Activated CD4-positive, alpha-beta T cell treated with anti-CD3 and anti-CD28 coated beads for 36 hours (primary cell): ENCODE results near the gene PRKCE. TPM values are rescaled to one million over a fixed set of nuclear protein-coding genes. Genes with fewer than 3 reads are reported as not detected.

Source experiments
- ATAC-seq: fragments of 200-7000 bp; cut with Tn5 transposase; one replicate; pipeline ENCODE4 v1.10.0; 2021; ENCODE audit warnings: mild to moderate bottlenecking, moderate library complexity
- CTCF ChIA-PET: fragments of 350-600 bp; sonication (Branson Sonifier 250); formaldehyde crosslinking; loops from one replicate; lab custom pipeline; 2021; ENCODE audit warnings: antibody characterized with exemption; lab: Charles Lee
- POLR2A ChIA-PET: fragments of 350-600 bp; sonication (Branson Sonifier 250); formaldehyde crosslinking; loops from one replicate; lab custom pipeline; 2021; ENCODE audit warnings: antibody characterized with exemption, inconsistent platforms; lab: Charles Lee
- DNase-seq: peaks from one replicate; pipeline ENCODE4 v3.0.0-alpha.2; 2020
- H3K27ac Mint-ChIP-seq: one replicate; pipeline ENCODE4 v1.8.0; 2021; ENCODE audit warnings: mixed read lengths
- H3K27me3 Mint-ChIP-seq: one replicate; pipeline ENCODE4 v1.8.0; 2021; ENCODE audit warnings: mixed read lengths
- H3K36me3 Mint-ChIP-seq: one replicate; pipeline ENCODE4 v1.8.0; 2021; ENCODE audit warnings: low read depth, mixed read lengths
- H3K4me1 Mint-ChIP-seq: one replicate; pipeline ENCODE4 v1.8.0; 2021; ENCODE audit warnings: mixed read lengths
- H3K4me3 Mint-ChIP-seq: one replicate; pipeline ENCODE4 v1.8.0; 2021; ENCODE audit warnings: mild to moderate bottlenecking, moderate library complexity, mixed read lengths
- H3K9me3 Mint-ChIP-seq: one replicate; pipeline ENCODE4 v1.8.0; 2021; ENCODE audit warnings: low read depth, mixed read lengths
- intact Hi-C, 2 experiments: fragments of 100-400 bp; cut with DNase I in 1 of 2; cut with micrococcal nuclease in 1 of 2; formaldehyde crosslinking; loops; one replicate each; pipeline versions ENCODE4 v1.14.2 to v1.15.1; 2022 to 2024; cut with DNase I, micrococcal nuclease
- total RNA-seq, 2 experiments: library from RNA; stranded (reverse); gene quantifications; one replicate each; pipeline ENCODE4 v1.2.3, GENCODE V29; 2021

PRKCE gene
- total RNA-seq, 2 experiments from 2014 or later, result 9.0 to 13.2 TPM

DNA sequence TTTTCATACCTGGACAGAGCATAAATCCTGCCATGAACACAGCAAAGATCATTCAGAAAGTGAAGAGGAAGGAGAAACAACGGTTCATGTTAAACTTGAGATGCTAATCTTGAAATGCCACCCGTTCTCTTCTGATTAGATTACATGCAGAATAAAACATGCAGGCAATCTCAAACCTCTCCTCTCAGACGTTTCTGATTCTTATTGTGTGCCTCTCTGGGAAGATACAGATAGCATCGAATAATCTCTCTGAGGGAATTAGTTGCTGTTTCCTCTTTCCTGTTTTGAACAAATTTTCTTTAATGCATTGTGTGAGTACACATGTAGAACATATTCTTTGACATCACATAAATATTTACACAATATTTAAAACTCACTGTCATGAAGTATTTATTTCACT, 313.4 kb downstream of the PRKCE start:
- DNase-seq (no peak), ATAC-seq (no peak)
- Mint-ChIP-seq H3K9me3 (no peaks in the 10 kb centered on the region), H3K4me3 (no peak overlapping the region), H3K36me3 (no peaks in the 10 kb centered on the region), H3K27ac (no peak overlapping the region), H3K27me3 (no peaks in the 10 kb centered on the region), H3K4me1 (peaks cover 14% of the 10 kb centered on the region)
- POLR2A ChIA-PET, result no interaction called here
- intact Hi-C loops, result no loop called here
- CTCF ChIA-PET, result no interaction called here

DNA sequence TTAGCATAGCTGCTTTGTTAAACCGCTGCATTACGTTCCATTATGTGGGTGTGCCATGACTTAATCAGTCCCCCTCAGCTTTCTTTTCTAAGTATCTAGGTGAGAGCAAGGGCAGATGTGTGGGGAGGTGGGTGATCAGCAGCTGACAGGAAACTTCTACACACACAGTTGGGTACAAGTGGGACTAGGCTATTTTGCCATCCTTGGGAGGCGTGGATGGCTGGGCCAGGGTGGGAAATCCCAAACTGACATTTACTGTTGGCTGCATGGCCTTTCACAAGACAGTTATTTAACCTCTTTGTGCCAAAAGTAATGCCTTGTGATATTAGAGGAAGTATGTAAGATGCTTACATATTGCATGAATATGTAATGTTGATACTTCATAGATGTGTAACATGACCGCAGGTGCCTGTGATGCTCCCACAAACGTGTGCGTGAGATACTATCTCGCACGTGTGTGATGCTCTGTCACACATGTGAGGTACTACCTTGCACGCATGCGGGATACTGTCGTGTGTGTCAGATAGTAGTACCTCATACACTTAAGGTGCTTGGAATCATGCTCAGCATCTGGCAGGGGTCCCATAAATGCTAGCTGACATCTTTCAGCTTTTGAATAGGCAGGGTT, 314.5 kb downstream of the PRKCE start:
- no peaks in the 10 kb centered on the region for H3K9me3 Mint-ChIP-seq
- H3K4me1 Mint-ChIP-seq, result peaks cover 14% of the 10 kb centered on the region
- no peaks in the 10 kb centered on the region for H3K36me3 Mint-ChIP-seq
- POLR2A ChIA-PET, result no interaction called here
- H3K27me3 Mint-ChIP-seq, result no peaks in the 10 kb centered on the region
- CTCF ChIA-PET, result interaction anchor here (0.5 kb wide), 1 partner anchor 26 kb away, joined by 3 read pairs; no protein-coding TSS in a partner anchor
- H3K27ac Mint-ChIP-seq, result no peak overlapping the region
- intact Hi-C loops, result no loop called here
- ATAC-seq (no peak), DNase-seq (no peak)
- H3K4me3 Mint-ChIP-seq, result no peak overlapping the region

DNA sequence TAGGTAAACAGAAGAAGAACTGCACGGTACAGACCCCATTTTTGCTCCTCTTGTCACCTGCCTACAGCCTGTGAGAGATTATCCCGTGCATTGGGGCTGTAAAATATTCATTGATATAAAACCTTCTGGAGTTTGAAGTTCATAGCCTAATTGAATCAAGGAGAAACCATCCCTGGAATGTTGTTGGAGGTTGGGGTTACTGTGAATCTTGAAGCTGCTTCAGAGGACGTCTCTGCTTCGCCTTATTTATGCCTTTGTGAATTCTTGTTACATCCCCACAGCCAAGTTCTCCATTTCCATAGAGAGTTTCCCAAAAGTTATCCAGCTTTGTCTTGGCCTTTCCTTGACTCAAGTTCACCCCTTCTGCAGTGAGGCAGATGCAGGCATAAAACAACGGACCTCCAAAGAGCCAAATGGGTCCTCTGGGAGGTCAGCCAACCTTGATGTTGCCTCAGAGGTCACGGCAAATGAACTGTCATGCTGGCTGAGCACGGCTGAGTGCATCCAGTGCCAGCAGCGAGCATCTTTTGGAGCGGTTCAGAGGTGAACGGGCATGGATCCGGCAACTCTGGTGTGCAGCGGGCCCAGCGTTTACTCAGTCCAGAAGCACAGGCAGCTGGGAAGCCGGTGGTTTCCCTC, 317.6 kb downstream of the PRKCE start:
- ChIA-PET CTCF (no interaction called here), POLR2A (no interaction called here)
- intact Hi-C loops, result no loop called here

DNA sequence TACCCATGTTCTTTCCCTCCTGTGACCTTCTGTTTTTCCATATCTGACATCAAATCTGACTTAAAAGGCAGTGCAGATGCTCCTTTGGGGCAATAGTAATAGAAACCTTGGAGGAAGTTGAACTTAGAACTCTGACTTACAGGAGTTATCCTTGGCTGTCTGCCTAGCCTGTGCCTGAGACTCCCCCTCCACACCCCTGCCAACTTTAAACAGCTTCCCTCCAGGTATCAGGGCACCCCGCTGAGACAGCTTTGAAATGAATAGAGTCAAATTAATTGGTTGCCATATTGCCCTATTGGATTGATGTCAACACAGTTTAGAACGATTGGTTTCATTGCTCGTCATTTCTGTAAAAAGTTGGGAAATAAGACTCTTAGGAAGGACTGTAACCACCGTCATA, 322.0 kb downstream of the PRKCE start:
- intact Hi-C loops, result no loop called here
- Mint-ChIP-seq H3K4me3 (no peak overlapping the region), H3K36me3 (no peaks in the 10 kb centered on the region), H3K27me3 (no peaks in the 10 kb centered on the region), H3K27ac (no peak overlapping the region), H3K4me1 (no peaks in the 10 kb centered on the region), H3K9me3 (no peaks in the 10 kb centered on the region)
- ChIA-PET POLR2A (no interaction called here), CTCF (no interaction called here)
- ATAC-seq (no peak), DNase-seq (no peak)

More for the DNA sequence above, 317.6 kb downstream of the PRKCE start:
- Mint-ChIP-seq H3K36me3 (no peaks in the 10 kb centered on the region), H3K4me3 (no peak overlapping the region), H3K27ac (no peak overlapping the region), H3K4me1 (peaks cover 11% of the 10 kb centered on the region), H3K27me3 (no peaks in the 10 kb centered on the region), H3K9me3 (no peaks in the 10 kb centered on the region)
- DNase-seq, result no peak
- no peak for ATAC-seq

DNA sequence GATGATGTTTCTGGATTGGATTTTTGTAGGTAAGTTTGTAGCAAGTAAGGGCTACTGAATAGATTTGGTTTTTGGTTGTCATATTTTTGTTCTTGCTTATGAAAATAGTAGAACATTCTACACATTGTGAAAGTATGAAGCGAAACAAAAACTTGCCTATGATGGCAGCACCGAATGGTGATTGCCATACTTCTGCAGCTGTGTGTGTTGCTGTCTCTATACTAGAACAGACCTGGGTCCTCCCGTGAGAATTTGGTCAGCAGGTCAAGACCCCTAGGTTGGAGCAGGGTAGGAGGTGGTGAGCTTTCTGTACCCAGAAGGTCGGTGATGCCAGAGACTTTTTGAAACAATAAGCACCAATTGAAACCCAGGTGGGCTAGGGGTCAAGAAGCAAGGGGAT, 322.6 kb downstream of the PRKCE start:
- ATAC-seq (no peak), DNase-seq (no peak)
- Mint-ChIP-seq H3K4me1 (no peaks in the 10 kb centered on the region), H3K27me3 (no peaks in the 10 kb centered on the region), H3K9me3 (no peaks in the 10 kb centered on the region), H3K36me3 (no peaks in the 10 kb centered on the region), H3K27ac (no peak overlapping the region), H3K4me3 (no peak overlapping the region)
- ChIA-PET CTCF (no interaction called here), POLR2A (no interaction called here)
- intact Hi-C loops, result no loop called here

DNA sequence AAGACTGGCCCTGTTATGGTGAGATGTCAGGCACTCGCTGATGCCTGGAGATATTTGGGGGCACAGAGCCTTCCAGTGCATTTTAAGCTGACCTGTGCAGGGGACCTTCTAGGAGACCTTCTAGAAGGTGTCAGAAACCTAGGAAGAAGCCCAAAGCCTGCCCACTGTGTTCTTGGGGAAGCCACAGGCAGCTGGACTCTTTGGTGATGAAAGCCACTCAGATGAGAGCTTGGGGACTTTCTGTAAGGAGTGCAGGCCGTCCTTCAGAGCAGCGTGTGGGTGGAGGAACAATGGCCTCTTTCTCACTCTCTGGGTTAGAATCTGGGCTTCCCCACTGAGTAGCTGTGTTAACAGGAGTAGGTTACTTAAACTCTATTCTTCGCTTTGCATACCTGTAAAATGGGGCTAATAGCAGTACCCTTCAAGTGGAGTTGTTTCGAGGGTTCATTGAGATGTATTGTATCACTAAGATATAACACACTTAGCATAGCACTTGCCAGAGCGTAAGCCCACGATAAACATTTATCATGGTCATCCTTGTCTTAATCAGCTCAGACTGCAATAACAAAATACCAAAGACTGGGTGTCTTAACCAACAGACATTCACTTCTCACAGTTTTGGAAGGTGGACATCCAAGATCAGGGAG, 323.4 kb downstream of the PRKCE start:
- ChIA-PET CTCF (interaction anchor here (0.6 kb wide), 1 partner anchor 329 kb away, joined by 3 read pairs; no protein-coding TSS in a partner anchor), POLR2A (no interaction called here)
- peak; percentile 26 for ATAC-seq
- no peaks in the 10 kb centered on the region for H3K36me3 Mint-ChIP-seq
- H3K9me3 Mint-ChIP-seq, result no peaks in the 10 kb centered on the region
- intact Hi-C loops, result no loop called here
- no peaks in the 10 kb centered on the region for H3K4me1 Mint-ChIP-seq
- no peaks in the 10 kb centered on the region for H3K27me3 Mint-ChIP-seq
- no peak for DNase-seq
- no peak overlapping the region for H3K27ac Mint-ChIP-seq
- H3K4me3 Mint-ChIP-seq, result no peak overlapping the region

DNA sequence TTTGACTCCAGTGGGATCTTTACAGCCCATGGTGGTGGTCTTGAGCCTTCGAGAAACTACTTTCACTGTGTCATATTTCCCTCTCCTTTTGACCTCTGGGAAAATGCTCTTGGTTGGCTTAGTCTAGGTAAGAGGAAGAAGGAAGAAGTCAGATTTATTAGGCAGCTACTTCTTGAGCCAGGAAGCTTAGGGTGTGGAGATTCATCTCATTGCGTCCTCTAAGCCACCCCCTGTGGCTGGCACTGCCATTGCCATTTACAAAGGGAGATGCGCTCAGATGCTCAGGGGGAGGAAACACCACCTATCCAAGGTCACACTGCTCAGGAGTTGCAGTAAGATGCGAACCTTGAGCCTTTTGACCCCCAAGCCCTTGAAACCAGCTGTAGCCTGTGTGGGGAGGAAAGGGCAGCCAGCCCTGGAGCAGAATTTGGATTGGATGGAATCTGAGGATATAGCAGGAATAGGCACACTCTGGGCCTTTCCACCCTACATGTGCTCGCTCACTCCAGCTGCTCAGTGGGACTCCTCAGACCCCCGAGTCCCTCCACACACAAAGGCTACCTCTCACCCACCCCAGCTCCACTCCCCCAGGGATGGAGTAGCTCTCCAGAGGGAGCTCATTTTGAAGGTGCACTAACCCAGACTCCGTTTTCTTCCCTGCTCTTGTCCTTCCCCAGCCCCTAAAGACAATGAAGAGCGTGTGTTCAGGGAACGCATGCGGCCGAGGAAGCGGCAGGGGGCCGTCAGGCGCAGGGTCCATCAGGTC, 324.5 kb downstream of the PRKCE start:
- no peak overlapping the region for H3K27ac Mint-ChIP-seq
- no peaks in the 10 kb centered on the region for H3K4me1 Mint-ChIP-seq
- ChIA-PET POLR2A (no interaction called here), CTCF (interaction anchor here (0.6 kb wide), 1 partner anchor 17 kb away, joined by 3 read pairs; no protein-coding TSS in a partner anchor)
- H3K4me3 Mint-ChIP-seq, result no peak overlapping the region
- no peak for DNase-seq
- H3K36me3 Mint-ChIP-seq, result no peaks in the 10 kb centered on the region
- H3K9me3 Mint-ChIP-seq, result no peaks in the 10 kb centered on the region
- intact Hi-C loops, result no loop called here
- ATAC-seq, result no peak
- no peaks in the 10 kb centered on the region for H3K27me3 Mint-ChIP-seq

DNA sequence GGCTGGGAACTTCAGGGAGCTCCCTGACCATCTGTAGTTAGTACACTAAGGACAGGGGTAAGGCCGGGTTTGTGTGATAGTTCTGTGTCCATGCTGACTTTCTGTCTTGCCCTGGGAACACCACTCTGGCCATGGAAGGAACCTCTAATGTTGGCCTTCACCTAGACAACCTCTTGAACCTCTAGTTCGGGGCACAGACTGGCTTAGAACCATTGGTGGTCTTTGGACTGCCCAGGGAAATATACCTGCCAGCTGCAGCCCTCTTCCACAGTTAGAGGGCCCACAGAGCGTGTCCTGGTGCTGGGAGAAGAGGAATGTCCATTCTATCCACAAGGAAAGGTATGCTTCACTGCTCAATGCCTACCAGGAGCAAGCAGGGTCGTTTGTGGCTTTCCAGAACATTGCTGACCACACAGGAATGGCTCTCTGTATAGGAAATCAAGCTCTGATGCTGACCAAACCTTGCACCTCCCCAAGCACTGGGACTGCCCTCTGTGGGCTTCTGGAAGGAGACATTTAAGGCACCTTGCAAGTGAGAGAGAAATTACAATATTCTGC, 326.9 kb downstream of the PRKCE start:
- ChIA-PET CTCF (interaction anchor here (1.1 kb wide), 1 partner anchor 15 kb away, joined by 4 read pairs; no protein-coding TSS in a partner anchor), POLR2A (no interaction called here)
- intact Hi-C loops, result no loop called here
- DNase-seq, result no peak
- H3K27me3 Mint-ChIP-seq, result no peaks in the 10 kb centered on the region
- no peak overlapping the region for H3K4me3 Mint-ChIP-seq
- no peak overlapping the region for H3K27ac Mint-ChIP-seq
- no peaks in the 10 kb centered on the region for H3K9me3 Mint-ChIP-seq
- H3K36me3 Mint-ChIP-seq, result no peaks in the 10 kb centered on the region
- ATAC-seq, result no peak
- no peaks in the 10 kb centered on the region for H3K4me1 Mint-ChIP-seq

DNA sequence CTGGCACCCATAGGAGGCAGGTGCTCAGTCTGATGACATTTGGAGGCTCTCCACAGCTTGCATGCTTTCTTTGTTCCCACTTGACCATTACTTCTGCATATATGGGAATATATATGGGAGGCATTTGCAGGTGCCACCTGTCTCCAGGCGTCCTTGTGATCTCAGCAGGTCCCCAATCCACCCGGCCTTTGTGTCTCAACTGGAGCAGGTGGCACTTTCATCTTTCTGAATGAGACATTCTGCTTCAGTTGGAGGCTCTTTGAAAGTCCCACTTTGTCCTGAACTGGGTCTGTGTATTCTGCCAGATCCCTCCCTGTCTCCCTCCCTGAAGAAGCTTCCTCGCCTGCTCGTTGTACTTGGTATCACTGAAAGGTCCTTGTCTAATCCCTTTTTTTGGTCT, 327.6 kb downstream of the PRKCE start:
- no peaks in the 10 kb centered on the region for H3K36me3 Mint-ChIP-seq
- ChIA-PET CTCF (interaction anchor here (1.1 kb wide), 1 partner anchor 14 kb away, joined by 4 read pairs; no protein-coding TSS in a partner anchor), POLR2A (interaction anchor here (0.6 kb wide), 1 partner anchor 21 kb away, joined by 3 read pairs; no protein-coding TSS in a partner anchor)
- intact Hi-C loops, result no loop called here
- H3K4me3 Mint-ChIP-seq, result no peak overlapping the region
- no peak for ATAC-seq
- no peaks in the 10 kb centered on the region for H3K27me3 Mint-ChIP-seq
- H3K9me3 Mint-ChIP-seq, result no peaks in the 10 kb centered on the region
- no peak for DNase-seq
- no peaks in the 10 kb centered on the region for H3K4me1 Mint-ChIP-seq
- no peak overlapping the region for H3K27ac Mint-ChIP-seq

DNA sequence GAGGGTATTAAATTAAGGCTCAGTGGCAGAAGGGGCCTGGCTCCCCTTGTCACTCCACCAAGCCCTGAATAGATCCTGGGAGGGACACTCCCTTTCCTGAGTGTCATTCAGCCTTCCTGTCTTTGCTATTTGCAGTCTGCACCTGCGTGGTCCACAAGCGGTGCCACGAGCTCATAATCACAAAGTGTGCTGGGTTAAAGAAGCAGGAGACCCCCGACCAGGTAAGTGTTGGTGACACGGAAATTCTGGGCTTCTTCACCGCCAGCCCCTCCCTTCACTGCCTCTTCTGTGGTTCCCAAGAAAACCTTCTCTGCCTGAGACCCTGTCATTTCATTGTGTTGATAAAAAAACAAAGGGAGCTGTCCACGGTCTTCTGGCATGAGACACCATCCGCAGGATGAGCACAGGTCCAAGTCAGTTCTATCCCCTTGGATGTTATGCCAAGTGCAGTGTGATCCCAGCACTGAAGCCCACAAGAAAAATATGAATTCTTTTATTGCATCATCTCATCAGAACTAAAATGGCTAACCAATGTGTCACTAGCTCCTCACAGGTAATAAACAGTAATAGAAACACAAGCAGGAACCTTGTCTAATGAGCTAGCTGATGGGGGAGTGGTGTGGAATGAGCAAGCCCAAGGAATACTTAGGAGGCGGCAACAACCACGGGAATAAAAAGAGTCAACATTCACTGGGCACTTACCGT, 328.8 kb downstream of the PRKCE start:
- ATAC-seq (no peak), DNase-seq (no peak)
- no peaks in the 10 kb centered on the region for H3K4me1 Mint-ChIP-seq
- H3K9me3 Mint-ChIP-seq, result no peaks in the 10 kb centered on the region
- H3K27me3 Mint-ChIP-seq, result no peaks in the 10 kb centered on the region
- ChIA-PET POLR2A (no interaction called here), CTCF (interaction anchor here (0.7 to 1.8 kb wide), 2 partner anchors 12 to 13 kb away, joined by 3 to 8 read pairs; no protein-coding TSS in a partner anchor)
- H3K36me3 Mint-ChIP-seq, result no peaks in the 10 kb centered on the region
- no peak overlapping the region for H3K27ac Mint-ChIP-seq
- H3K4me3 Mint-ChIP-seq, result no peak overlapping the region
- intact Hi-C loops, result no loop called here
